Fibroblast of lung (primary cell): ENCODE measurements around the gene RIC8A.

Experiments used
- CTCF ChIP-seq, 2 donors: IDR thresholded peaks in 1 of 2; conservative IDR thresholded peaks in 1 of 2; 1 replicate in 1 of 2; 2 replicates in 1 of 2; pipeline ENCODE4 v1.5.1; 2011 to 2012; ENCODE audit warnings: low read length in 2 of 2, control low read depth in 1 of 2, inconsistent platforms in 1 of 2, low read depth in 1 of 2, mild to moderate bottlenecking in 1 of 2
- EZH2 ChIP-seq: IDR thresholded peaks from 2 replicates; pipeline ENCODE4 v1.5.1; 2012; ENCODE audit warnings: low read length, control low read depth, mild to moderate bottlenecking; ENCODE audit errors: missing control alignments

GRCh38 chr11:230431-230830 lies 22.9 kb downstream of the RIC8A start:
- TF ChIP-seq CTCF (conservative IDR thresholded peaks at IDR 0.05 in 1 of 2, IDR thresholded peaks at IDR 0.05 in 1 of 2; ENCODE audit: low read depth in 1 of 2, low read length in 2 of 2) (no peak), EZH2 (no peak)
